OCI-LY7 (cell line): ENCODE measurements around the gene DXO. TPM values are rescaled to one million over a fixed set of nuclear protein-coding genes. Genes with fewer than 3 reads are reported as not detected.

Source experiments
- BruUV-seq: library from RNA; stranded (reverse); fragments of 400-500 nt; replicated peaks from 2 replicates; lab custom pipeline; 2021; lab: Mats Ljungman, UMichigan
- CTCF ChIA-PET: fragments of 300-600 bp; sonication (Branson Sonifier 250); formaldehyde crosslinking; loops from one replicate; lab custom pipeline; 2022; ENCODE audit warnings: antibody characterized with exemption; ENCODE audit not compliant: unreplicated experiment; lab: Charles Lee
- POLR2A ChIA-PET: fragments of 300-600 bp; sonication (Branson Sonifier 250); formaldehyde crosslinking; loops from one replicate; lab custom pipeline; 2022; ENCODE audit warnings: antibody characterized with exemption; lab: Charles Lee
- DNase-seq: peaks from one replicate; pipeline ENCODE4 v3.0.0-alpha.2; 2015; ENCODE audit warnings: low spot score
- H2AFZ ChIP-seq: fragments of 200-600 bp; sonication (generic), shearing (Covaris generic); 2 replicates; pipeline ENCODE4 v1.6.1; 2014; ENCODE audit warnings: mild to moderate bottlenecking, antibody characterized with exemption, low read length, moderate library complexity
- H3K27ac ChIP-seq: fragments of 200-600 bp; sonication (generic); 2 replicates; pipeline ENCODE4 v1.5.1; 2014; ENCODE audit warnings: mixed run types, low read depth, mild to moderate bottlenecking, moderate library complexity, low read length, inconsistent platforms; ENCODE audit not compliant: poor library complexity, severe bottlenecking
- H3K36me3 ChIP-seq: fragments of 200-600 bp; sonication (generic); 2 replicates; pipeline ENCODE4 v1.6.1; 2014; ENCODE audit warnings: mild to moderate bottlenecking, antibody characterized with exemption, low read length, moderate library complexity, mixed read lengths; ENCODE audit not compliant: insufficient read depth
- H3K4me1 ChIP-seq: fragments of 200-600 bp; sonication (generic); 2 replicates; pipeline ENCODE4 v1.5.1; 2014; ENCODE audit warnings: mild to moderate bottlenecking, low read length; ENCODE audit not compliant: insufficient read depth, poor library complexity, severe bottlenecking
- H3K4me2 ChIP-seq: fragments of 200-600 bp; sonication (generic); 2 replicates; pipeline ENCODE4 v1.6.1; 2014; ENCODE audit warnings: mild to moderate bottlenecking, low read length
- H3K4me3 ChIP-seq: fragments of 200-600 bp; sonication (generic); 2 replicates; pipeline ENCODE4 v1.5.1; 2014; ENCODE audit warnings: mild to moderate bottlenecking, low read depth, low read length; ENCODE audit not compliant: poor library complexity, severe bottlenecking
- H3K79me2 ChIP-seq: fragments of 200-600 bp; sonication (generic); 2 replicates; pipeline ENCODE4 v1.6.1; 2016; ENCODE audit warnings: low read depth, mild to moderate bottlenecking, low read length, moderate library complexity, mixed read lengths; ENCODE audit not compliant: insufficient read depth
- H3K9me2 ChIP-seq: fragments of 200-600 bp; sonication (generic); 2 replicates; pipeline ENCODE4 v1.6.1; 2016; ENCODE audit warnings: mild to moderate bottlenecking, low read length, mixed read lengths; ENCODE audit not compliant: insufficient read depth
- H3K9me3 ChIP-seq: fragments of 200-600 bp; sonication (generic); 2 replicates; pipeline ENCODE4 v1.6.1; 2014; ENCODE audit warnings: mild to moderate bottlenecking, mixed run types, low read length, mixed read lengths
- H4K20me1 ChIP-seq: fragments of 200-600 bp; sonication (generic); 2 replicates; pipeline ENCODE4 v1.6.1; 2014; ENCODE audit warnings: mild to moderate bottlenecking, antibody characterized with exemption, low read length, moderate library complexity, mixed read lengths; ENCODE audit not compliant: insufficient read depth
- EZH2phosphoT487 ChIP-seq: fragments of 200-600 bp; sonication (generic); IDR thresholded peaks from 2 replicates; pipeline ENCODE4 v1.6.1; 2018; ENCODE audit warnings: low read depth, borderline replicate concordance, mild to moderate bottlenecking, mixed run types, antibody characterized with exemption, low read length, moderate library complexity, mixed read lengths
- intact Hi-C: fragments of 100-400 bp; cut with micrococcal nuclease; formaldehyde crosslinking; loops from one replicate; pipeline ENCODE4 v1.10.0; 2022; ENCODE audit not compliant: unreplicated experiment
- total RNA-seq, 2 experiments: library from RNA; depleted of rRNA in 1 of 2; stranded (reverse); fragments of >200 nt in 1 of 2; shearing (Covaris generic) in 1 of 2; gene quantifications; 2 replicates each; pipeline ENCODE4 v1.2.3, GENCODE V29; 2014 to 2022
- TF ChIP-seq, protein P1 (sequence below): fragments of 200-600 bp; sonication (generic); conservative IDR thresholded peaks from 2 replicates; pipeline ENCODE4 v1.5.1; 2014; ENCODE audit warnings: mild to moderate bottlenecking, antibody characterized with exemption, low read length, moderate library complexity, mixed read lengths

DXO gene
- total RNA-seq, 2 experiments from 2014 or later: 17.5 to 36.5 TPM

DNA sequence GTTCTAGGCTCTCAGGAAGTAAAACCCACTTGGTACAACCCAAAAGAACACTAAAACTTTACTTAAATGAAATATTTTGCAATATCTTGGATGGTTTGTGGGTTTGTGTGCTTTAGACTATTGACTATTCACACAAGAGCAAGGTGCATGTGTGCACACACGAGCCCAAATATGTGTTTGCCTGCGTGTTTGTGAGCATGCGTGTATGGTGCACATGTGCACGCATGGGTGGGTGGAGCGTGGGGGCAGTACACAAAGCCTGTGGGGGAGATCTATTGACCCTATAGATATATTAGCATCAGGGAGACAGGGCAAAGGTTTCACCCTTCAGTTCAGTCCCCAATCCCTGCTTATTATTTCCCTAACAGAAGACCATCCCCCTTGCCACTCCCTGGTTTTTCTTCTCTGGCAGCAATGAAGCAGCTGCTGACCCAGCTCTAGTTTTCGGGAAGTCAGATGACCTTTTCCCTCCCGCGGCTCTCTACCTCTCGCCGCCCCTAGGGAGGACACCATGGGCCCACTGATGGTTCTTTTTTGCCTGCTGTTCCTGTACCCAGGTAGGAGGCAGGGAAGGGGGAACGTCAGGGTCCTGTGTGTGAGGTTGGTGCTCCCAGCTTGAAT lies 44.6 kb downstream of the DXO start, which contains the start of gene C2:
C2 (plus strand) TSS at position 476 of the 621 bp plus-strand sequence; CDS start at position 512, 36 bp downstream.
- Histone ChIP-seq H3K4me1 (no peaks in the 10 kb centered on the region), H3K9me3 (no peaks in the 10 kb centered on the region), H3K4me2 (no peak within 1 kb of the TSS), H3K27ac (no peak within 1 kb of the TSS), H3K79me2 (no peaks in the 10 kb centered on the region), H3K9me2 (no peaks in the 10 kb centered on the region), H3K4me3 (no peak within 1 kb of the TSS), H2AFZ (no peak within 1 kb of the TSS), H3K36me3 (no peaks in the 10 kb centered on the region), H4K20me1 (no peaks in the 10 kb centered on the region)
- CTCF ChIA-PET: no interaction called here
- POLR2A ChIA-PET: no interaction called here
- intact Hi-C loops: no loop called here
- BruUV-seq: no TSS peak
- TF ChIP-seq EZH2phosphoT487: no peak
- TF ChIP-seq, protein P1, sequence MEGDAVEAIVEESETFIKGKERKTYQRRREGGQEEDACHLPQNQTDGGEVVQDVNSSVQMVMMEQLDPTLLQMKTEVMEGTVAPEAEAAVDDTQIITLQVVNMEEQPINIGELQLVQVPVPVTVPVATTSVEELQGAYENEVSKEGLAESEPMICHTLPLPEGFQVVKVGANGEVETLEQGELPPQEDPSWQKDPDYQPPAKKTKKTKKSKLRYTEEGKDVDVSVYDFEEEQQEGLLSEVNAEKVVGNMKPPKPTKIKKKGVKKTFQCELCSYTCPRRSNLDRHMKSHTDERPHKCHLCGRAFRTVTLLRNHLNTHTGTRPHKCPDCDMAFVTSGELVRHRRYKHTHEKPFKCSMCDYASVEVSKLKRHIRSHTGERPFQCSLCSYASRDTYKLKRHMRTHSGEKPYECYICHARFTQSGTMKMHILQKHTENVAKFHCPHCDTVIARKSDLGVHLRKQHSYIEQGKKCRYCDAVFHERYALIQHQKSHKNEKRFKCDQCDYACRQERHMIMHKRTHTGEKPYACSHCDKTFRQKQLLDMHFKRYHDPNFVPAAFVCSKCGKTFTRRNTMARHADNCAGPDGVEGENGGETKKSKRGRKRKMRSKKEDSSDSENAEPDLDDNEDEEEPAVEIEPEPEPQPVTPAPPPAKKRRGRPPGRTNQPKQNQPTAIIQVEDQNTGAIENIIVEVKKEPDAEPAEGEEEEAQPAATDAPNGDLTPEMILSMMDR: no peak
- no peak for DNase-seq

DNA sequence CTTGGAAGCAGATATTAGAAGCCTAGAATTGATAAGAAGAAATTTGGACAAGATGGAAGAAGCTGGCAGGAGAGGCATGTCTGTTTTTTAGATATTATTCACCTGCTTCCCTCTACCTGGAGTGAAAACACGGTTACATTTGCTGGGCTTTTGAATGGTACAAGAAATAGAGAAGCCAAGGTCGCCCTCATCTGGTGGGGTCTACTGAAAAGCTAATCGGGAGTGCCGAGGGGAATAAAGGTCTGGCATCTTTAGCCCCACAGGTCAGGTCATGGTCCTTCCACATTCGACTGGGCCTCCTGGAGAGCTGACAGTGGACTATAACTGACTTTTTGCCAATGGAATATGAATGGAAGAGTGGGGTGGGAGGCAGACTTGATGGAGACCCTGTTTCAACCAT lies 49.0 kb downstream of the DXO start:
- Histone ChIP-seq H3K4me3 (no peak overlapping the region), H2AFZ (no peak overlapping the region), H3K79me2 (no peaks in the 10 kb centered on the region), H3K36me3 (no peaks in the 10 kb centered on the region), H3K4me1 (no peaks in the 10 kb centered on the region), H3K27ac (no peak overlapping the region), H3K9me3 (no peaks in the 10 kb centered on the region), H3K9me2 (no peaks in the 10 kb centered on the region), H4K20me1 (no peaks in the 10 kb centered on the region), H3K4me2 (no peak overlapping the region)
- DNase-seq: peak; percentile 59
- ChIA-PET CTCF (interaction anchor here (0.7 to 1.1 kb wide), 2 partner anchors 20 to 49 kb away, joined by 3 read pairs; partner anchors contain the start of gene DXO), POLR2A (interaction anchor here (0.9 kb wide), 1 partner anchor 185 kb away, joined by 5 read pairs; no protein-coding TSS in a partner anchor)
- no TSS peak for BruUV-seq
- intact Hi-C loops: no loop called here
- no peak for TF ChIP-seq EZH2phosphoT487
- TF ChIP-seq, protein P1: peak; percentile 76

DNA sequence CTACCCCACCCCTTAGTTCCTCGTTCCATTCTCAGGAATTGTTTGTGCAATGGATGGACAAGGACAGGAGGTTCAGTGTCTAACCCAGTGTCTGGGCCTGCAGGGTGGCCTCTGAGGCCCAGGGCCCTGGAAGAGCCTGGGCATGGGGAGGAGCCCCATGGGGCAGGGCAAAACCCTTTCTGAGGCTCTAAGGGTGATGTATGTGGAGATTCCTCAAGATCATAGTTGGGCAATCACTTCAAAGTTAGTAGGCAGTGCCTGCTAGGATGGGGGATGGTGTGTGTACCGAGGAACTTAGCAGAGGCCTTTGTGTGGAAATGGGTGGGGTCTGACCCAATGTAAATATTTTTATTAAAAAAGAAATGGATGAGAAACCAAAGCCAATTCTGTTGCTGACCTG lies 51.1 kb downstream of the DXO start:
- no peak for DNase-seq
- no peaks in the 10 kb centered on the region for H3K79me2 ChIP-seq
- no peak overlapping the region for H3K4me3 ChIP-seq
- H3K9me3 ChIP-seq: no peaks in the 10 kb centered on the region
- no peaks in the 10 kb centered on the region for H3K36me3 ChIP-seq
- ChIA-PET CTCF (no interaction called here), POLR2A (no interaction called here)
- H2AFZ ChIP-seq: no peak overlapping the region
- intact Hi-C loops: no loop called here
- H3K4me1 ChIP-seq: no peaks in the 10 kb centered on the region
- no peaks in the 10 kb centered on the region for H4K20me1 ChIP-seq
- no peak overlapping the region for H3K4me2 ChIP-seq
- no peak overlapping the region for H3K27ac ChIP-seq
- no peaks in the 10 kb centered on the region for H3K9me2 ChIP-seq
- TF ChIP-seq, protein P1: no peak
- TF ChIP-seq EZH2phosphoT487: no peak
- no TSS peak for BruUV-seq
